Skin epidermis (tissue), 12 donors: ENCODE data around the gene INAFM1.

Source experiments
- H3K27ac ChIP-seq, 21 experiments: fragments of 200-600 bp; sonication (generic) in 11 of 21; one replicate each; pipeline ENCODE4 v1.5.0; 2020; ENCODE audit warnings: mild to moderate bottlenecking in 3 of 21, inconsistent platforms in 2 of 21, moderate library complexity in 2 of 21
- H3K4me3 ChIP-seq, 7 experiments: fragments of 200-600 bp; sonication (generic) in 2 of 7; one replicate each; pipeline ENCODE4 v1.5.0; 2020; ENCODE audit warnings: inconsistent platforms in 2 of 7, mild to moderate bottlenecking in 2 of 7, moderate library complexity in 1 of 7

The INAFM1 gene

DNA sequence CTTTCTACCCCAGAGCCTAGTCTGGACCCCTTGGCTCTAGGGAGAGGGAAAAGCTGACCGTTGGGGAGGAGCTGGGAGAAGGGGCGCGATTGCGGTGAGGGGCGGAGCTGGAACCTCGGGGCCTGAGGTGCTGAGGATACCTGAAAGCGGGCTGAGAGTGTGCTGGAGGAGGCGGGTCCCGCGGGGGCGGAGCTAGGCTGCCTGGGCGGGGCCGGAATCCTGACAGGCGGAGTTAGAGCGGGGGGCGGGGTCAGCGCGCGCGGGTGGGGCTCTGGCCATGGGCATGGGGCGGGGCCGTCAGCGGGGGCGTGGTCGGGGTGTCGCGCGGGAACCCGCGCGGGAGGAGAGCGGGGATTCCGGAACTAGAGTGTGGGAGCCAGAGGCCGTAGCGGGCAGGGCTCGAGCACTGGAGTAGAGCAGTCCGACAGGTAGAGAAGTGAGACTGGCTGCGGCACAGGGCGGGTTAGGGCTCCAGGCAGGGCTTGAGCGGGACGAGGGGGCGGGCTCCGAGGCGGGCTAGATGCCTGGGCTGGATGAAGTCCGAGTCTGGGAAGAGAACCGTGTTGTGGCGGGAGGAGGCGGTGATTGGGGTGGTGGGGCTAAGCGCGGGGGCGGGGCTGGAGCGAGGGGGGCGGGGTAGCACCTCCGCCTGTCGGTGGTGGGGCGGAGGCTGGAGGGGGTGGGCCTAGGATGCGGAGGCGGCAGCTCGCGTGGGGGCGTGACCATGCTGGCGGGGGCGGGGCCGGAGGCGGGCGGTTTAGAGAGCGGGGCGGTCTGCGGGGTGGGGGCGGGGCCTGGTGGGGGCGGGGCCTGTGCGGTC is at the start of gene INAFM1:
INAFM1 (plus strand) TSS at position 815 of the 820 bp plus-strand sequence. CDS start 35 bp downstream, outside the sequence.
- H3K27ac ChIP-seq = peak within 1 kb of the TSS; percentile 84 to 99 (median 95)
- H3K4me3 ChIP-seq = peak within 1 kb of the TSS; percentile 58 to 86 (median 64)

- H3K27ac ChIP-seq = peak overlapping the region; percentile 81 to 99 (median 97)
- H3K4me3 ChIP-seq = peak overlapping the region; percentile 49 to 99 (median 68)
Observed at GRCh38 chr19:47225746-47226425, 48.8 kb upstream of the INAFM1 start.

DNA sequence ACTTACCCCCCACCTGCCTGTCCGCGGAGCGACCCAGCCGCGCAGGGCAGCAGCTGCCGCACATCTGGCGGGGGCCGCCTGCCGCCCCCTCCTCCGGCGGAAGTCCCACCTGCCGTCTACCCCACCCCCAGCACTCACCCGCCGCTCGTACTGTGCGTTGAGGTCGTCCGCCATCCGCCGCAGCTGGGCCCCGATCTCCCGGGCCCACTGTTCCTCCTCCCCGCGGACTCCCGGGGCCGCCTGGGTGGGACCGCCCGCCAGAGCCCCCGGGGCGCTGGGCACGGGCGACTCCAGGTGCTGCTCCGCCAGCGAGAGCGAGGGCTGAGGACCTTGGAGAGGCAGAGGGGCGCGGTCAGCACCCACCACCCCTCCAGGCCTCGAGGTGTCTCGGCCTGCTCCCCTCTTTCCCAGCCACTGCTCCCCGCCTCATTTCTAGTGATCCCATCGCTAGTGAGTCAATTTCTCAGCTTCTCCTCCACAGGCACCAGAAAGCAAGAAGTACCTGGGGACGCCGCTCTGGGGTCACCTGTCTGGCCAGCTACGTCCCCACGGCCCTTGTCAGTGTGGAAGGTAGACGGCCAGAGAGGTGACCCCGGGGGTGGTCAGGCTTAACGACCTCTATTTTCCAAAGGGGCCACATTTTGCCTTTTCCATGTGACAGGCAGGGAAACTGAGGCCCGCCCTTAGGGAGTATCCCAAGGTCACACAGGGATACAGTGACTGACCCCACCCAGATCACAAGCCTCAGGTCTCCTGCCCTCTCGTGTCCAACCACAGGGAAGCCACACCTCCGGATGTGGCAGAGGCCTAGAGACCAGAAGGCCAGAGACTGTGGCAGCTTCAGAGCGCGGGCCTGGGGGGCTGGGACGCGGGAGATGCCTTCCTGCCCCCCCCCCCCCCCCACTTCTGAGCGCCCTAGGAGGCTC is 48.0 kb upstream of the INAFM1 start:
- peak overlapping the region; percentile 81 to 99 (median 97) for H3K27ac ChIP-seq
- H3K4me3 ChIP-seq = peak overlapping the region; percentile 49 to 99 (median 68)

GRCh38 chr19:47227352-47228167 is 47.1 kb upstream of the INAFM1 start:
- peak overlapping the region; percentile 41 to 99 (median 97) for H3K27ac ChIP-seq

GRCh38 chr19:47228168-47228936 is 46.3 kb upstream of the INAFM1 start:
- Histone ChIP-seq H3K27ac (peak overlapping the region in 20 of 21 experiments; percentile 88 to 99 (median 97)), H3K4me3 (peak overlapping the region; percentile 49 to 99 (median 68))

More at GRCh38 chr19:47227352-47228167, 47.1 kb upstream of the INAFM1 start:
- H3K4me3 ChIP-seq = peak overlapping the region; percentile 49 to 99 (median 68)

- Histone ChIP-seq H3K27ac (peak overlapping the region in 19 of 21 experiments; percentile 88 to 99 (median 97)), H3K4me3 (peak overlapping the region; percentile 65 to 99 (median 87))
Observed at GRCh38 chr19:47228937-47229675, 45.6 kb upstream of the INAFM1 start.

DNA sequence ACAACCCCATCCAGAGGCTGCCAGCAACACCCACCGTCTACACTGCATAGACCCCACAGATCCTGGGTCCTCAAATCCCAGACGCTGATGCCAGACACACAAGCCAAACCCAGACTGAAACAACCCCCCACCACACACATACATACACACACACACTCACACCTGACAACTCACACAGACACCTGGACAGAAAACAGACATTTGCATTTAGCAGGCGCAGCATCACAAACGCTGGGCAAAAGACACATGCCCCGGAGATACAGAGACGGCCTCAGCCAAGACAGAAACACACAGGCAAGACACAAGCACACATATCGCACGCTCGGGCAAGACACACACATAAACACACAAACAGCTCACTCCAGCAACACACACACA is 45.0 kb upstream of the INAFM1 start:
- Histone ChIP-seq H3K4me3 (peak overlapping the region; percentile 65 to 99 (median 87)), H3K27ac (peak overlapping the region in 19 of 21 experiments; percentile 22 to 99 (median 91))

DNA sequence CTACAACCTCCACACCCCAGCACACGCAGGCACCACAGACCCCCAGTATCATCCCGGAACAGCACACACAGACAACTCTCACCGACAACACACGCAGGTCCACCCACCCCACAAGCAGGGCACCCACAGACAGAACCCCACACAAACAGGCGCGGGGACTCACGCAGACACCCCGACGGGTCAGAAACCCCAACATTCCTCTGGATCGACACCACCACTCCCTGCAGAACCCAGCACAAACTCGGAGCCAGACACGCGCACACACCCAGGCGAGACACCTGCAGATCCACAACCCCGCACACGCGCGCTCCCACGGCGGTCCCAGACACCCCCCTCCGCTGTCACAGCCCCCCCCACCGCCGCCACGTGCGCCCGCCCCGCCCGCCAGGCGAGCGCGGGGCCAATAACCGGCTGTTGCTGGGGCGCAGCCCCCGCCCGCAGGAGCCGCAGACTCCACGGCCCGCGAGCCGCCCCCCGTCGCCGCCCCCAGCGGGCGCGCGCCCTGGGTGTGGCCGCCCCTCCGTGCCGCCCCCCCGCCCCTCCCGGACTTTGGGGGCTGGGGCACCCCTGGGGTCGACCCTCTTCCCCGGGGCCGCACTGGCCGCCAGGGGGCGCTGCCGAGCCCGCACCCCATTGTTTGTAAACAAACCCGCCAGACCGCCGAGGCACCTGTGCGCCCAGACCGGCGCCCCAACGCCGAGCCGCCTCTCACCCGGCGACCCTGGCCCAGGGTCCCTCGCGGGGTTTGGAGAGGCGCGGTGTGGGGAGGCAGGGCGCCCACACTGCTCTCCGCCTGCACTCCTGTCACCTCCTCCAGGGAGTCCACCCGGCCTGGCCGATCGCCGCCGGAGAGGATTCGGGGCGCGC is 44.4 kb upstream of the INAFM1 start:
- H3K27ac ChIP-seq = peak overlapping the region; percentile 54 to 99 (median 87)
- peak overlapping the region; percentile 65 to 99 (median 87) for H3K4me3 ChIP-seq

GRCh38 chr19:47230921-47231214 is 43.8 kb upstream of the INAFM1 start, which contains the start of gene BBC3:
BBC3 (minus strand) TSS chr19:47231199; CDS start chr19:47228431, 2,768 bp downstream.
- H3K4me3 ChIP-seq = peak within 1 kb of the TSS; percentile 65 to 99 (median 87)
- peak within 1 kb of the TSS; percentile 54 to 99 (median 87) for H3K27ac ChIP-seq

- H3K27ac ChIP-seq = peak overlapping the region in 20 of 21 experiments; percentile 39 to 98 (median 79)
- H3K4me3 ChIP-seq = peak overlapping the region; percentile 65 to 99 (median 87)
Observed at GRCh38 chr19:47231215-47232054, 43.2 kb upstream of the INAFM1 start.

GRCh38 chr19:47232422-47233211 is 42.1 kb upstream of the INAFM1 start:
- peak overlapping the region in 6 of 7 experiments; percentile 65 to 99 (median 86) for H3K4me3 ChIP-seq
- H3K27ac ChIP-seq = peak overlapping the region in 20 of 21 experiments; percentile 39 to 98 (median 78)

DNA sequence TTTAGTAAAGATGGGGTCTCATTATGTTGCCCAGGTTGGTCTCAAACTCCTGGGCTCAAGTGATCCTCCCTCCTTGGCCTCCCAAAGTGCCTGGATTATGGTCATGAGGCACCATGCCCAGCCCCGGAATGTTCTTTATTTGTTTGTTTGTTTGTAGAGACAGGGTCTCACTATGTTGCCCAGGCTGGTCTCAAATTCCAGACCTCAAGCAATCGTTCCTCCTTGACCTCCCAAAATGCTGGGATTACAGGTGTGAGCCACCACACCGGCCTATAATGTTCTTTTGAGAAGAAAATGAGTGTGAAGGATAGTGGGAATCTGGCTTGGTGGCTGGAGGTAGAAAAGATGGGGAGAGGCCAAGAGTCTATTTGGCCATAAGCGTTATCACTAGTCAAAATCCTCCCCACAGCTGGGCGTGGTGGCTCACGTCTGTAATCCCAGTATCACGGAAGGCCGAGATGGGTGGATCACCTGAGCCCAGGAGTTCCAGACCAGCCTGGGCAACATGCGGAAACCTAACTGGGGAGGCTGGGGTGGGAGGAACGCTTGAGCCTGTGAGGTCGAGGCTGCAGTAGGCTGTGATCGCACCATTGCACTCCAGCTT is 38.5 kb upstream of the INAFM1 start:
- Histone ChIP-seq H3K27ac (no peak overlapping the region), H3K4me3 (no peak overlapping the region)

DNA sequence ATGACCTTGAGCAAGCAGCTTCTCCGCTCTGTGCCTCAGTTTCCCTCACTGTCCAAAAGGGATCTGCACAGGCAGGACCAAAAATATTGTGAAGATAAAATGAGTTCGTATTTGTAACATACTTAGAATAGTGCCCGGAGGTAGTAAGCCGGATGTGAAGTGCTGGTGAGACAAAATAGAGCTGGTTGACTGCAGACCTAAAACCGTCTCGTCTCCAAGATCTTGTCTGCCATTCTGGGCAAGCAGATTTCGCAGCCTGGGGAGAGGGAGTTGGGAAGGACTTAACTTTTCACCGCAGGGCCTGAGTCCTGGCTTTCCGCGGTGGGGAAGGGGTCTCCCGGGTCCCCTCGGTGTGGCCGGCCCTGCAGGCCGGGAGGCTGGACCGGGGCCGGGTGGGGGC is 35.5 kb upstream of the INAFM1 start:
- Histone ChIP-seq H3K27ac (peak overlapping the region in 4 of 21 experiments; percentile 16 to 51 (median 34)), H3K4me3 (peak overlapping the region in 5 of 7 experiments; percentile 7 to 30 (median 24))
